ENCODE data around the gene SEC14L3.
"Not testable (repeated sequence)": the region's sequence is repeated elsewhere in the genome, so short reads cannot be mapped to it uniquely, and the experiment has no call there.

Gene SEC14L3

DNA sequence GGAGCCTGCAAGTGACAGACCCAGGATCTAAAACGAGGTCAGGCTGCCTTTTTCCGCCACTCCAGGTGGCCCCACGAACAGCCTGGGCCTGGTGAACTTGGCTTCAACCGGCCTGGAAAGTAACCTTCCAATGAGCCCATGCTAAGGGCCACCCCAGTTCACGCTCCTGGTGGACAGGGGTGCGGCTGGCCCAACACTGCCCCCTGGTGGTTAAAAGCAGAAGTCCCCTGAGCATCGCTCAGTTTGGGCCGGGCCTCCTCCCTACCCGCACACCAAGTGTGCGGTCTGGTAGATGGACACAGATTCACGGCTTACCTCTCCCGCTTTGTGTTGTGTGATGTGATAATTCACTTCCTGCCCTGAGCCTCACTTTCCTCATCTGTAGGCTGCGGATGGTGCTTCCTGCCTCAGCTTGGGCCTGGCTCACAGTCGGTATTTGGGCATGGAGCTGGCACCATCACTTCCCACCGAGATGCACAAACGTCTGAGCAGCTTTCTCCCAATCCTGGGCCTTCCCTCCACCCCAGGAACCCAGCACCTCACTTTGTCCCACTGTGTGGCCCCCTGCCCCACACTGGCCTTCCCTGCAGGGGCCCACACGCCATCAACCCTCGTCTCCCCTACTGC, 13.7 kb upstream of the SEC14L3 start:
- DNase-seq, result peak; percentile 35

DNA sequence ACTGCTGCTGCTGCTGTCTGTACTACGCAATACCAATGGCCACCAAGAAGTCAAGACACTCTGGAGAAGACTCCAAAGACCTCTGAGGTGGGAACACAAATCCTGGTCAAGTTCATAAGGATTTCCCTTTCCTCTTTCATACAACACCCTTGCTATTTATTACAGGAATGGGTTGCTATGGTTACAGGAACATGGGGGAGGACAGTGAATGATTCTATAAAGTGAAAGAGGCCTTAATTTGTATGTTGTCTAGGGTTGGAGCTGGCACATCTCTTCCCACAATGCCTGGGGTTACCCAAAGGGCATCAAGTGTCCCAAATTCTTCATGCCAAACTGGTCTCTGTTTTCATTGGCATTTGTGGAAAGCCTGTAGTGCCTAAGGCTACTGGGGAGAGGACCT, 11.4 kb upstream of the SEC14L3 start:
- no peak for DNase-seq

GRCh38 chr22:30481711-30482110, 9.9 kb upstream of the SEC14L3 start:
- DNase-seq, result no peak

DNA sequence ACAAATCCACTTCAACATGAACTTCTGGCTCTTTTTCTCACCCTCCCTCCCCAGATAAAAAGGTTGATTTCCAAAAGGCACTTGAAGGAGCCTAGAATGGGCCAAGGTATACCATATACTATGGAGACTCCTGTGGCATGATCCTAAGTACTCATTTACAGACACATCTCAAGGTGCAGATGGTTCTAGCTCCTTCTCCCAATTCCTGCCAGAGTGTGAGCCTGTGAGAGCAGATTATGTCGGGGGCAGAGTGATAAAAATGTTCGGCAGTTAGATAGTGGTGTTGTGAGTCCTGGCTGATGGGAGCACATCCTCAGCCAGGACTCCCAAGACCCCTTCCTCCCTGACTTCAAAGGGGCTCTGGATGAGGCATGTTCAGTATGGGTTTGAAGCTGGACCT, 8.2 kb upstream of the SEC14L3 start:
- no peak for DNase-seq

DNA sequence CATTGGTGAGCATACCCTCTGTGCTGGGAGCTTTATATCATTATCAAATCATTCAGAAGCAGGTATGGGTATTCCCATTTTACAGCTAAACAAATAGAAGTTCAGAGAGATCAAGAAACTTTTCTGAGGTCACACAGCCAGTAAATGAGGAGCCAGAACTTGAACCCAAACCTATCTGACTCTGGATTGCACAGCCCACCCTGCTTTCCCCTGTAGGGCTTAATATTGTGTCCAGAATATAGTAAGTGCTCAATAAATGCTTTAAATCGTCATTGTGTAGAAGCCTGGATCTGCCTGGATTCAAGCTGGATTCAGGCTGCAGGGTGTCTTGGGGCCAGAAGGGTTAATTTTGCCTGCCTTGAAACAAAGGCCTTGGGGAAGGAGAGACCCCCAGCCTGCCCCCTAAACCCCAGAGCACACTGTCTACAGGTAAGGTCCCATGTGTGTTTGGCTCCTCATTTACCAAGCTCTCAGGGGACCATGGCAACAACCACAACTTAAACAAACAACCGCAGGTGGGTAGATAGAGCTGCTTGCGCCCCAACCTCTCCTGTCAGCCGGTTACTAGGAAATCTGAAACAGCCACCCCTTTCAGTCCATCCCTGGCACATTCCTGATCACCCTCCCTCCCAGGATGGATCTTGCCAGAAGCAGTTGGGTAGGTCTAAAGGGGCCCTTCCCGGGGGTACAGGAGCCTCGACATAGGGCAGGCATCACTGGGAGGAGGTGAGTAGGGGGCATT, 3.0 kb upstream of the SEC14L3 start:
- no peak for DNase-seq

- DNase-seq, result no peak
Observed at GRCh38 chr22:30474121-30474520, 2.3 kb upstream of the SEC14L3 start.

DNA sequence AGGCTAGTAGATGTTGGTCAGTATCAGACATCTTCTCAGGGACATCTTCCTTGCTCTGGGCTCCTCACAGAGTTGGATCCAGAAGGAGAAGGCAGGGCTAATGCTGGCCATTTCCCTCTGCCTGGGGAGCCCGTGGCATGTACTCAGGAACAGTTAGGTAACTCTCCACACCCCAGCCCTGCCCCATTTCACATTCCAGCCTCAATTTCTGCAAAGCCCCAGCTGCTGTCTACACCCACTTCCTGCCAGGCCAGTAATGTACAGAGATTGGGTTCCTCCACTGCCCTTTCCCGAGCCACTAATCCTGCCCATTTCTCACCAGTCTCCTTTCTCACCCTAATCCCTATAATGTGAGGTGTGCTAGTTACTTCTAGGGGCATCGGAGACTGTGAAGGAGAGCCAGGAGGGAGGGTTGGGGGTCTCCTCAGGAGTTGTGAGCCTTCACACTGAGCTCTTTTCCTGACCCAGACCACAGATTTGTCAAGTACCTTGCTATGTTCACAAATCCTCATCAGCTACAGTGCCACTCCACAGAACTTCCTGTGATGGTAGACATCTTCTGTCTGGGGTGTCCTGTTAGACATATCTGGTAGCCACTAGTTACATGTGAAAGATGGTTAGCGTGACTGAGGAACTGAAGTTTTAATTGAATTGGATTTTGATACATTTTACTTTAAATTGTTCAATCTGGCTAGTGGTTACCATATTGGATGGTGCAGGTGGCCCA, 1.3 kb upstream of the SEC14L3 start:
- no peak for DNase-seq

GRCh38 chr22:30470655-30471054, 1.2 kb downstream of the SEC14L3 start:
- no peak for DNase-seq

GRCh38 chr22:30469165-30469564, 2.7 kb downstream of the SEC14L3 start:
- no peak for DNase-seq

DNA sequence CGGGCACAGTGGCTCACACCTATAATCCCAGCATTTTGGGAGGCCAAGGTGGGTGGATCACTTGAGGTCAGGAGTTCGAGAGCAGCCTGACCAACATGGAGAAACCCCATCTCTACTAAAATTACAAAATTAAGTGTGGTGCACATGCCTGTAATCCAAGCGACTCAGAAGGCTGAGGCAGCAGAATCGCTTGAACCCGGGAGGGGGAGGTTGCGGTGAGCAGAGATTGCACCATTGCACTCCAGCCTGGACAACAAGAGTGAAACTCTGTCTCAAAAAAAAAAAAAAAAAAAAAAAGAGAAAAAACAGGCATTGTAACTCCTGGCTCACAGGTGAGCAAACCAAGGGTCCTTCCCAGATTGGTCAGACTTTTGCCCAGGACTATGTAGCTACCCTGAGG, 11.3 kb downstream of the SEC14L3 start:
- DNase-seq, result not testable (repeated sequence)

DNA sequence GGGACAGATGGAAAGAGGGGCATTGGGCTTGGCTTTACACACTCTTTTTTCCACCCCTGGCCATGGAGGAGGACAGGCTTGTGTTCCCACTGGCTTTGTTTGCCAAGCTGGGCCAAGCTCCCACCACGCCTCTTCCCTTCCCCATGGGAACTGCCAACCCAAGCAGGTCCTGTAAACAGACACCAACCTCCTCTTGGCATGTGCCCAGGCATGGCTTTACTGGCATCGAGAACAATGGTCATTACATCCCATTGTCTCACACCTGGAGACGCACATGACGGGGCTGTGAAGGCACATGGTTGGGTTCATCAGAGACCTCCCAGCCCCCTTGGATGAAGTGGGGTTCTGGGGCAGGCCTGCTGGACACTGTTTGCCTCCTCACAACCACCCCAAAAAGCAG, 11.7 kb downstream of the SEC14L3 start:
- DNase-seq, result no peak

GRCh38 chr22:30459181-30460052, 12.4 kb downstream of the SEC14L3 start:
- no peak for DNase-seq

DNA sequence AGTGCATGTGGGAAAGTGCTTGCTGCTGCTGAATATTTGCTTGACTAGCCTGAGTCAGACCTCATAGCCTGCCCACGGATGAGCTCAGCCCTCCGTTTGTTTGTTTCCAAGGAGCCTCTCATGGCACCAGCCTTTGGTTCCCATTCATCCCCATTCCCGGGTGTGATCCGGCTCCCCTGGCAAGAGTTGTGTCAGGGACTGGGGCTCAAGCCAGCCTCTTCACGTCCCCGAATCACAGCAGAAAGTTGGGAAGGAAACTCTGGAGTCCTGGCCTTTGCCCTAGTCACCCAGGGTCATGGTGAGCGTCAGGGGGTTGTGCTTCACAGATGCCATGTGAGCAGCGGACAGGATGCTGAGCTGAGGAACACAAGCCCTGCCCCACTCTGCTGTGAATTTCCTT, 13.8 kb downstream of the SEC14L3 start:
- DNase-seq, result no peak

- DNase-seq, result no peak
Observed at GRCh38 chr22:30455075-30455840, 16.6 kb downstream of the SEC14L3 start.

DNA sequence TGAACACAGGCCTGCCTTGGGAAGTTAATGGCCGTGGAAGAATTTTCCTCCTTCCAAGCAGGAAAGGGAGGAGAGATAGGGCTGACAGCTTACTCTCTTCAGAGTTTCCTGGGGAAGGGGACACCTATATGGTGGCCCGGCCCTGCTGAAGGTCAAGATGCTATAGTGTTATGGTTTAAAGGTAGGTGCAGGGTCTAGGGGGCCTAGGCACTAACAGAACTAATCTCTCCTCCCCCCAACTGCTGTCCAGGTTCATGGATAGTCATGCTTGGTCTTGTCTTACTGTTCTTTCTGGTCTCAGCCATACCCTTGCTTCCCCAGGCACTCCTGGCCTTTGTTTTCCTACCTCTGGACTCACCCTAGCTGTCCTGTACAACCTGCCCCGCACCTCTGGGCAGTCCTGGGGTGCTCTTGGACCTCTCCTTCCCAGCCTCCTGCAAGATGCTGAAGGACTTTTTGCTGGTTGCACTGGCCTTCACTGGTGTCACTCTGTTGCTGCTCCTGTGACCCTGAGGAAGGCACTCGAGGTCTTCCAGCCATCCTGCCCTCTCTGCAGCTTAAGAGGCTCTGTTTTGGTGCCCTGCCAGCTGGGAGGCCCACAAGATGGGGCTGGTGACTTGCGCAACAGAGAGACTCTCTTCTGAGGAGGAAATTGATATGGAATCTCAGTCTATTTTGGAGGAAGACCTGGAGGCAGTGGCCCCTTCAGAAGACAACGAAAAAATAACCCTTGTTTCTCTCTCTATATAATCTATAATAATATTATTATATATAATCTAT, 17.9 kb downstream of the SEC14L3 start:
- no peak for DNase-seq

- no peak for DNase-seq
Observed at GRCh38 chr22:30452861-30453260, 19.0 kb downstream of the SEC14L3 start.

GRCh38 chr22:30451488-30451887, 20.3 kb downstream of the SEC14L3 start:
- not testable (repeated sequence) for DNase-seq

DNA sequence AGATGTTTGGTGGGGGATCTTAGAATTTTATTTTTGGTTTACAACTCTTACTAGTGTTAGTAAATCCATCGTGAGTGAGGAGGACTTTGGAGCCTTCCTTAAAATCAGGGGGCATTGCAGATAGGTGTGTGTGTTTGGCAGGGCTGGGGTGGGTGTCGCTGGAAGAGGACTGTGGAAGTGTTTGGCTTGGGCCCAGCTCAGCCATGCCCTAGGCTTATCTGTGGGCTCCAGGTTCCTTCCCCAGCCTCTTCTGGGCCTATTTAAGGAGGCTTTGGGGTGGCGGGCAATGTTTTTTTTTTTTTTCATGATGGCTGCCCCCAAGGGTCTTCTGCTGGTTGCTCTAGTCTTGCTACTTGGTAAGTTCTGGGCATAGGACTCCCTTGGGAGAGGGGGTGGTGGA, 24.2 kb downstream of the SEC14L3 start:
- DNase-seq, result no peak

DNA sequence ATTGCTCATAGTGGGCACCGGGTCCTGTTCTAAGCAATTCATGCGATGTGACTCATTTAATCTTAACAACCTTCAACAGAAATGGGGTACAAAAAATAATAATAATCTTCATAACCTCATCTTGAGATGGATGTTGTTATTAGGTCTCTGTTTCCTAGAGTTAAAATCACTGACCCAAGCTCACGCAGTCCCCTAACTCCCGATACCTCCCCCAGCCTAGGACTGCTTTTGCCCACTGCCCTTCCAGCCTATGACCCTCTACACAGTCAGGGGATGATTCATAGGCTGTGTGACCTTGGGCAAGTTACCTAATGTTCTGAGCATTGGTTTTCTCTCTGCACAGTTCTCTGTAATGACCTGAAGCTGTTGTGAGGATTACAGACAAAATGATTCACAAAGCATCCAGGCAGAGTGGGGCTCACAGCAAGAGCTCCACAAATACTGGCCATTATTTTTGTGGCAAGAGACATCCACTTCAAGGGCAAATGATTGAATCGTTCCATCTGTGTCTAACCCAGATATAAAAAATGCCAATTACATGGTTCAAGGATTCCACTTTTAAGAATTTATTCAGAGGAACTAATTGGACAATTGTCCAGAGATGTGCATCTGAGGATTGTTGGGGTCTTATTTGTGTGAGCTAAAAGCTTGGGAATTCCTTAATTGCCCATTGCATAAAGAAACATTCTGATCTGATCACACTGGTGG, 26.2 kb downstream of the SEC14L3 start:
- no peak for DNase-seq

GRCh38 chr22:30444632-30445437, 27.0 kb downstream of the SEC14L3 start:
- DNase-seq, result peak; percentile 27

Measured in GOT3 (cell line).